Activated CD8-positive, alpha-beta memory T cell treated with anti-CD3 and anti-CD28 coated beads for 4 hours (primary cell): ENCODE measurements around the gene OTOS.

Experiments used
- DNase-seq, 2 donors: peaks; one replicate each; pipeline ENCODE4 v3.0.0-alpha.2; 2020; ENCODE audit warnings: low read depth in 2 of 2

Gene OTOS

DNA sequence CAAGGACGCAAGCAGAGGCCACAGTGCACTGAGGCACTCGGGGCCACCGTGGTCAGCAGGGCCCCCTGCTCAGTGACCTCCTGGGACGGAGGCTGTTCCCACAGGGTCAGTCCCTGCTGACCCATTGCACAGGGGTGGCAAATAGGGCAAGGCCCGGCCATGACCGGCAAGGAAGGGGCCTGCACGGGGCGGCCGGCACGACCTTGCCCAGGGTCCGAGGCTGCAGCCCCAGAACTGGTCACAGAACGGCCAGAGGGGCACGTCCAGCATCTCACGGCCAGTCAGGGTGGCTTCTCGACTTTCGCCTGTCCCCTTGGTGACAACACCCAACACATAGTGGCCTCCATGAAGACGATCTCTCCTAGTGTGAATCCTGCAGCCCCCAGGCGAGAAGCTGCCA is 27.6 kb upstream of the OTOS start:
- DNase-seq = no peak

DNA sequence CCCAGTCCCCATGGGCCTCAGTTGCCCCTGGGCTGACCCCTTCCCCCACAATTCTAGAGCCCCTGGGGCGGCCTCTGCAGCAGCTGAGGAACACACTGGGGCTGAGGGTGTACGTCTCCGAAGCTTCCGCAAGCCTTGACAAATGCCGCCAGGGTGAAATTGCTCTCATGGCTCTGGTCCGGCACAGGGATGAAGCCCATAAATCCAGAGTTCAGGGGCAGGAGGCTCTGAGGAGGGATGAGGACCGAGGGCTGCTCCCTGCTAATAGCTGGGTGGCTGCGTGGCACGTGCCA is 27.1 kb upstream of the OTOS start:
- no peak for DNase-seq

DNA sequence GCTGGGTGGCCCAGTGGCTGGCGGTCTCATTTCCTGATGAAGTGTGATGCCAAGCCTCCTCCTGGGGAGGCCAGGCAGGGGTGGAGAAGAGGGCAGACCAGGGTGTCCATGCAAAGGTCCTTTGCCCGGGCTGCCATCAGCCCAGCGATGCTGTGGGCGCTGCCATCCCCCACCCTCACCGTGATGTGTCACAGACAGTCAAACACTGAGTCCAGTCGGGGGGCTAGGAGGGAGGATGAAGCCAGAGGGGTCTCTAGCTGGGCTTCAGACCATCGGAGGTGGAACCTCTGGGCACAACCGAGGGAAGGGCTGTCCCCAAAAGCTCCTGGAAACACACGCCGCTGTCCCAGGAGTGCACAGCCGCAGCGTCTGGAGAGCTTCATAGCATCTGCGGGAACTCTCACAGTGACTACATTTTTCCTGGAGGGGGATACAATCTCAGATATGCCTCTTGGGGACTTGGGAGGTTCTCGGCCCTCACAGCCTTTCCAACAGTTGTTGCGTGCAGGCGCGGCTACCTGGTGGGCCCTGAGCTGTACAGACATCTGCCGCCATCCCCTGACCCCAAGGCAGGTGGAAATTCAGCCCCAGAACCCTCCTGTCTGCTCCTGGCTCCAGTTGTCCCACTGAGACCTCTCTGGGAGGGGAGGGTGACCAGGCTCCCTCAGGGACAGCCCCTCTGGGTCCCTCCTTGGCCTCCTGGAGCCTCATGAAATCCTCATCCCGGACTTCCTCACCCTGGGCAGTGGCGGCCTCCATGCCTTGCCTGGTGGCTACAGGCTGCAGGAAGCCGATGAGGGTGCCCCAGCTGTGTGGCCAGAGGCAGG is 26.5 kb upstream of the OTOS start:
- no peak for DNase-seq

DNA sequence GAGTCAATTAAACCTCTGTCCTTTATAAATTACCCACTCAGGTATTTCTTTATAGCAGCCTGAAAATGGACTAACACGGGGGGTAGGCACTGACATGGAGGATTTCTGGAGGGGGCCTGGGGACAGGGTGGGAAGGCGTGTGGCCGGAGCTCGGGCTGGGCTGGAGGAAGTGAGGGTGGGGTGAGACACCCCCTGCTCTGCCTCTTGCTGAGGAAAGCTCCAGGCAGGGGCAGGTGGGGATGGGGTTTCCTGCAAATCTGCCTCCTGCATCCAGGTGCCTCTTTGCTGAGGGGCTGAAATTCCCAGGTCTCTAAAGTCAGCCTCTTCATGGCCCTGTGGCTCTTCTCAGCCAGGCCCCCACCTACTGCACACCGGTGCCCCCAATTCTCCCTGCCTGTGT is 25.7 kb upstream of the OTOS start:
- DNase-seq = no peak

DNA sequence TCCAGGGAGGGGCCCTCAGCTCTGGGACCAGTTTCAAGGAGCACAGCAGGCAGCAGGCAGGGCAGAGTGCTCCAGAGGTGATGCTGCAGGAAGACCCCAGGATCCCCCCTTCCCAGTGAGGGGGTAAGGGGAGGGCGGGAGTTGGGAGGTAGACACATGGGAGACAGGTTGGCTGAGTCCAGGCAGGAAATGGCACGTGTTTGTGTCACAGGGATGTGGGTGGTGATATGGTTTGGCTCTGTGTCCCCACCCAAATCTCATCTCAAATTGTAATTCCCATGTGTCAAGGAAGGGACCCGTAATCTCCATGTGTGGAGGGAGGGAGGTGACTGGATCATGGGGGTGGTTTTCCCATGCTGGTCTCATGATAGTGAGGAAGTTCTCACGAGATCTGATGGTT is 25.2 kb upstream of the OTOS start:
- no peak for DNase-seq

DNA sequence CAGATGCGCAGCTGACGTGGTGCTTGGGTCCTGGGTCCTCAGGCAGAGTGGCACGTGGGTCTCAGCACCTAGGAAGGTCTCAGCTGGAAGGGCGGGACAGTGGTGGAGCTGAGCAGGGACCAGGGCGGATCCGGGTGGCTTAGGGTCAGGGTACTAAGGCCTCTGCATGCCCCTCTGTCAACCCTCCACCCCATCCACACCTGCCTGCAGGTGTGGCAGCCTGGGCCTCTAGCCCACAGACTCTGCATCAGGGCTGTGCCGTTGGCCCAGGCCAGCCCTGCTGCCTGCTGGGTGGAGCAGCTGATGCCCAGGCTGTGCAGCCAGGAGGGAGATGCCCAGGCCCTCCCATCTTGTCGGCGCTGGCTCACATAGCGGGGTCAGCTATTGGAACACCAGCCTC is 24.6 kb upstream of the OTOS start:
- no peak for DNase-seq

DNA sequence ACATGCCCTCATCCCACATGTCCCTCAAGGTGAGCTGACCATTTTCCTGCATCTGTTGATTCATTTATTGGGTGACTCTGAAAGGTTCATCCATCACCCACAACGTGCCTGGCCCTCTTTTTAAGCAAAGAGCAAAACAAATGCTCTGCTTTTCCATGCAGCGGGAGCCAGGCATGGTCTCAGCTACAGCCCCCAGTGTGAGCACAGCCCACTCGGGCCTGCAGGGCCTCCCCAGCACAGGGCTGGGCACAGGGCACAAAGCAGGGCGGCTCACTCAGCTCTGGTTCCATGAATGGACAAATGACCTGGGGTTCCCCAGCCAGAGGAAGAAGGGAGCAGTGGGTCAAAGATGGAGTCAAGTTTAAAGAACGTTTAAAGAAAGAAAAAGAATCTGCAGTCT is 24.1 kb upstream of the OTOS start:
- DNase-seq = no peak

DNA sequence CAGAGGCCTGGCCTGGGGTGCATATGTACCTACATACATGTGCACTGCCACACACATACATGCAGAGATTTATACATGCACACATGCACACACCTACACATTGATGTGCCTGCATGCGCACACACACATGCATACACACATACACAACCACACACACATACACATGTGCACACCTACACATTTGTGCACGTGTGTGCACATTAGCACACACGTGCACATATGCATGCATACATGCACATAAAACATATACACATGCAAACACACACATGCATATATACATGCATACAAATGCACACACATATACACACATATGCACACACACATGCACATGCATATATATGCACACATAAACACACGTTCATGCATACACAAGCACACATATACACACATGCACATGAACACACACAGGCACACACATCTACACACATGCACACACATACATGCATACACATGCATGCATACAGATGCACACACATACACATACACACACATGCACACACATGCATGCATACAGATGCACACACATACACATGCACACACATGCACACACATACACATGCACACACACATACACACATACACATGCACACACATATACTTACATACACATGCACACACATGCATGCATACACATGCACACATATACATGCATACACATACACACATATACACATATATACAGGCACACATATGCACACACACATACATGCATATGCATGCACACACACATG is 23.6 kb upstream of the OTOS start:
- DNase-seq = no peak

DNA sequence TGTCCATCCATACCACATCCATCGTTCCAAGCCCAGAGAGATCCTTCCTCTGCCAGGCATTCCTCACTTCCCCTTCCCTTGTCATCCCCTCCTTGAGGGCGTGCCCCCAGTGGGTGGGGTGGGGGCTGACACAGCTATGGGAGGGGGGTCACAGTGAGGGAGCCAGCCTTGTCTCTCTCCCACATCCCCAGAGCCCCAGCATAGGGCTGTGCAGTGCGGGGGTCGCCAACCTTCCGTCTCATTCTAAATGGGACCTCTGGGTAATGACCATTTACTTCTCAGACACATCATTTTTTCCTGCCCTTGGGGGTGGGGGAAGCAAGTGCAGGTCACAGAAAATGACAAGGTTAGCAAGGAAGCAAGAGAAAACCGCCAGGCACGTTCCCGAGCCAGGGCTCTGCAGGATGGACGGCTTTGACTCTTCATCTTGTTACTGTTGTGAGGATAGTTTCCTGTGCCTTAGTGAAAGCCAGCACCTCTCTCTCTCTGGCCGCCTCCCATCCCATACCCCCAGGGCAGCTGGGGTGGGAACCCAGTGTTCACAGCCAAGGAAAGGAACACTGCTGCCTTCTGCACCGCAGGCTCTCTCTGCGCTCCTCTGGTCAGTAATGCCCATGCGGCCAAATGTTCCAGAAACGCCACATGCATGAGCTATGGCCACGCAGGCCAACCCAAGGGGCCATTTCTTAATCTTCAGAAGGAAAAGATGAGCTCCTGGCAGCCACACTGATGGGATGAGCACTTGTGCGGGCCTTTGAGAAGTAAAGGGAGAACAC is 22.7 kb upstream of the OTOS start:
- DNase-seq = no peak

DNA sequence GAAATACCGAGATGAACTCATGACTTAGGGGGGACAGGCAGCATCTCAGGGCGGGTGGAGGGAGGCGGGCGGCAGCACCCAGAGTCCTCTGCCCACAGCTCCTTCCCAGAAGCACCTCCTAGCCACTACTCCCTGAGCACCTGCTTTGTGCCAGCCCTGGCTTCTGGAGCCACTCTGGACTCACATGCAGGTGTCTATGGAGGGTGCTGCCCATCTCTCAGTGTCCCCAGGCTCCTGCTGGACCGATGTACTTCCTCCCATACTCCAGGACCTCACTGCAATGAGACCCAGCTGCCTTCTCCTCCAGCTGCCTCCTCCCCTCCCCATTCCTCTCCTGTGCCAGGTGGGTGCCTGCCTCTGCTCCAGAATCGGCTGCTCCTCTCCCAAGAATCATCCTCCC is 22.1 kb upstream of the OTOS start:
- no peak for DNase-seq

DNA sequence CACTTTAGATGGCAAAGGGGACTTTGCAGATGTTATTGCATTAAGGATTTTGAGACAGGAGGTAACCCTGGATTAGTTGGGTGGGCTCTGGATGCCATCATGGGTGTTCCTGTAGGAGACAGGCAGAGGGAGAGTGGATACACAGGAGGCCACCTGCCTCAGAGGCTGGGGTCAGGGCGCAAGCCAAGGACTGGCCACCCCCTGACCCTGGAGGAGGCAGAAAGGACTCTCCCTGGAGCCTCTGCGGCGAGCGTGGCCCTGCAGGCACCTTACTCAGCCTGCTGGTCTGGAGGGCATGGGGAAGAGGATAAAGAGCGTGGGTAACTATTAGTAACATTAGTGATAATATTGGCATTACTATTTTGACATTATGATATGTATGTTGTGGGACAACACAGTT is 21.6 kb upstream of the OTOS start:
- no peak for DNase-seq

DNA sequence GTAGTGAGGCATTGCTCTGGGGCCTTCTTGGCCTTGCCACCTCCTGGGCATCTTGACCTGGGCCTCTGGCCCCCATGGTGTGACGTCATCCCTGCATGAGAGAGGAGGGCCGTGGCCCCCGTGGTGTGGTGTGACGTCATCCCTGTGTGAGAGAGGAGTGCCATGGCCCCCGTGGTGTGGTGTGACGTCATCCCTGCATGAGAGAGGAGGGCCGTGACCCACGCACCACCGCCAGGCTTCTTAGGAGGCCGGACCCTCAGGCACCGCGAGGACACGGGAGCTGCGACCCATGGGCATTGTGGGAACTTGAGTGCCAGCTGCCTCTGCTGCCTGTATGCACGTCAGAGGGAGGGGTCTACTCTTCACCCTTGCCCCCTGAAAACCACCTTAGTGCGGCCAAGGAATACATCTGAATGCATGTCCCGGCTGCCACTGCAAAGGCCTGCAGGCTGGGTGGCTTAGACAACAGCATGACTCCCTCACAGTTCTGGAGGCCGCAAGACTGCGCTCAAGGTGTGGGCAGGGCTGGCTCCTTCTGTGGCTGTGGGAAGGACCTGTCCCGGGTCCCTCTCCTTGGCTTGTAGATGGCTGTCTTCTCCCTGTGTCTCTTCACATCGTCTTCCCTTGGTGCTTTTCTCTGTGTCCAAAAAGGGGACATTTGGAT is 20.8 kb upstream of the OTOS start:
- no peak for DNase-seq

DNA sequence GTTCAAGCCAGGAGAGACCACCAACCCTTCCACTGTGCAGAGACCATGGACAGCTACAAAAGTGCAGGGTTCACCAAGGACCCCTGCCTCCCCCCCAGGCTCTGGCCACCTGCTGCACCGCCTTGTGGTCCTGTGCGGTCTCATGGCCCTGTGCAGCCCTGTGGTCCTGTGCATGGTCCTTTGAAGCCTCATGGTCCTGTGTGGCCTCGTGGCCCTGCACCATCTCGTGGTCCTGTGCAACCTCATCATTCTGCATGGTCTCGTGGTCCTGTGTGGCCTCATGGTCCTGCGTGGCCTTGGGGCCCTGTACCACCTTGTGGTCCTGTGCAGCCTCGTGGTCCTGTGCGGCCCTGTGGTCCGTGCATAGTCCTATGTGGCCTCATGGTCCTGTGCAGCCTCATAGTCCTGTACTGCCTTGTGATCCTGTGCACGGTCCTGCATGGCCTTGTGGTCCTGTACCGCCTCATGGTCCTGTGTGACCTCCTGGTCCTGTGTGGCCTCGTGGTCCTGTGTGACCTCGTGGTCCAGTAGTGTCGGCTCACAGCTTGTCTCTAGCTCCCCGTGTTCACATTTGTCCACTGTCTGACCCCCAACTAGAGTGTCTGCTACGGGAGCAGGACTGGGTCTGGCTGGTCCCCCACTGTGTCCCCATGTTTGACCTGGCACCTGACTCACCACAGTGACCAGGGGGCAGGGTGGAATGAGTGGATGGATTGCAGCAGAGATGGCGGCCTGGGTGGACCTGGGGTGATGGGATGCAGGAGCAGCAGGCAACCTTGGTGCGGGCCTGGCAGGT is 20.0 kb upstream of the OTOS start:
- no peak for DNase-seq

DNA sequence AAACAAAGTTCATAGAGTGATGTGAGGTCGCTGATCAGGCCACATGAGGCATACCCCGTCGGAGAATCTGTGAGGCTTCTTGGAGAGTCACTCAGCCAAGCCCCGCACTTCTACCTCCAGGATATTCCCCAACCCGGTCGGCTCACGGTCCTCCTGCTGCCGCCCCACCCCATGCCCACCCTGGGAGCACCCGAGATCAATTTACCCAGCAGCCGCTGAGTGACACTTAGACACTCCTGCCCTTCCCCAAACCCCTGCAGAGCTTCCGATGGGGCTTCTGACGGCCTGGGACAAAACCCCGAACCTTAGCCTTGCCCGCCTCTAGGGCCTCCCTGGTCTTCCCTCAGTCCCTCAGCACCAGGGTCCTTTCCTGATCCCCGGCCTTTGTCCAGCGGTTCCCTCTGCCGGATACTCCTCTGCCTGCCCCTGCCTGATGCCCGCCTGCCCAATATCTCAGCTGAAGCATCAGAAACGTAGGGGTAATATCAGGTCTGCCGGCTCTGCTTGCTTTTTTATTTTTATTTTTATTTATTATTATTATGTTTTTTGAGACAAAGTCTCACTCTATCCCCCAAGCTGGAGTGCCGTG is 18.9 kb upstream of the OTOS start:
- DNase-seq = no peak

DNA sequence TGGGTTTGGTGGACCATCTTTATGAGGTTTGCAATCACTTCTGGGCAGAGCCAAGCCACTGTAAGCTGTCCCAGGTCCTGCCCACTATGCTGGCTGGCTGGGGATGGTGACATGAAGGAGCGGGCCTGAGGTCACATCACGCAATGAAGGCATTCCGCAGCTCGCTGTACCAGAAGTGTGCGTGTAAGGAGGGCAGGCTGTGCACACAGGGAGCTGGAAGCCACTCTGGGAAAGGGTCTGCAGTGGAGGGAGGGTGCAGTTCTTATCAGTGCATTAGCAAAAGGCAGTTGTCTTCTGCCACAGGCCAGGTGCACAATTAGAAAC is 16.7 kb upstream of the OTOS start:
- no peak for DNase-seq

DNA sequence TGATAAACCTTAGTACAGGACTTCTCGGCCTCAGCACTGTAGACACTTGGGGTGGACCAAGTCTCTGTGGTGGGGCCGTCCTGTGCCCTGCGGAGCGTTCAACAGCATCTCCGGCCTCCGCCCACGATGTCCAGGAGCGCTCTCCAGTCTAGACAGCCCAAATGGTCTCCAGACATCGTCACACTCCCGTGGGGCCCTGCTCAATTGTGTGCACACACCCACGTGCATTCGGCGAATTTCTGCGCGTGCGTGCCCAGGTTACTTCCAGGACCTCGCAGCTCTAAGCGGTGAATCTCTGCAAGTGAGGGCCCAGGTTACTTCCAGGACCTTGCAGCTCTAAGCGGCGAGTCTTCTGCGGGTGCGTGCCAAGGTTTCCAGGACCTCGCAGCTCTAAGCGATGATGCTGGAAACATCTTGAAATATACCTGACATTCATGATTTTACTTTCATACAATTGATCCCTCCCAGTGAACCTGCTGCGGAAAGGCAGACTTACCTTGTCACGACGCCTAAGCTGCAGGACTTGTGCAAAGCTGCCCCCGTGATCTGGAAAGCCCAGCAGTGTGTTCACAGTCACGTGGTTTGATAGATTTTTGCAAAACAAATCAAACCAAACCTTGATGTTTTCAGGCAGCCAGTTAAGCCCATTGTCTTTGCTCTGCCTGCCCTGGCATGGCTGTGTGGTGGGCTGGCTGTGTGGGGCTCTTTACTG is 16.1 kb upstream of the OTOS start:
- no peak for DNase-seq

DNA sequence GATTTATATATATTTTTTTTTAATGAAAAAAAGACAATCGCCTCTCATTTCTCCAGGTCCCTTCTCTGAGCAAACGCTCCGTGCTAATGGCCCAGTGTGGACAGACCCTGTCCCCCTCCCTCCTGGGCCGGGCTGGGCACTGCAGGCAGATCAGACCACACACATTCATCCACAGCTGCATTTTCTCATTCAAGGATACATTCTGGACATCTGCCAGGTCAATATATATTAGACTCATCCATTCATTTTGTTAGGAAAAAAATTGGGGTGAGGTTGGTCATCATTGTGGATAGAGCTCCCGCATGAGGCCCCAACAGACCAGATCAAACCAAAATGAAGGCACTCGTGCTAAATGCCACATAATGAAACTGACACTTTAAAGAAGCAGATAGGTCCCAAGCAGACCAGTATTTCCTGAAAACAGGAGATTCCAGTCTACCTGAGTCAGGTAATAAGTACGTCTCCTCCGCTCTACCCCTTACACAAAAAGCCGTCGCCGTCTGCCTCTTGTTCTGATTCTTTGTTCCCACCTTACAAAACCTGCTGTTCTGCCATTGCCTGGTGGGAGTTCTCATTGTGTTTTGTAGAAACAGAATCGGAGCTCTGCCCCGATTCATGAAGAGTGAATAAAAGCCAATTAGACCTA is 15.4 kb upstream of the OTOS start:
- DNase-seq = no peak

DNA sequence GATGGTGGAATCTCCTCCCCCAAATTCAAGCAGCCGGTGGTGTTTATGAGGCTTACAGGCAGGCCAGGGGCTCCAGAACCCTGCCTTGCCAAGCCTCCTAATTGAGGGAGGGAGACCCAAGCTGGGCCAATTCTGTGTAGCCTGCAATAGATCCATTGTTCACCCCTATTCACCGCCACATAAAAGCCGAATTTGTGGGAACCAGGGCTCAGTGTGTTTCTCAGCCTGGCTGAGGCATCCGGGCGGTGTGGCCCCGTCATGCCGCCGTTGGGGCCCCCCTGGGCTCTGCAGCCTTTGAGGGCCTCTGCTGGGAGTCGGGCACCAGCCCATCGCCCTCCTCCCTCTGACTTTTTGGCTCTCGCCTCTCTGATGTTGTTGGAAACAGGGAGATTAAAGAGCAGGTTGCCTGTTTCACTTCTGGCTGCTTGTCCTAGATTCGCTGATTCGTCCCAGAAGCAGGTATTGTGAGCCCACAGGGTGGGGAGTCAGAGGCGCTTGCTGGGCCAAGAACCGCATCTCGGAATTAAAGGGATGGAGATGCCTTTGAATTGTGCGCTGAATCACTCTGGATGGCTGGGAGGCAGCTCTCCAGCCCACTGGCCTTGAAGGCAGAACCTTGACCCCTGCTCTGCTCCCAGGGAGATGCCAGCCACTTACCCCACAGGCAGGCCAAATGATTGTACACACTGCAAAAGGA is 14.7 kb upstream of the OTOS start:
- DNase-seq = no peak

DNA sequence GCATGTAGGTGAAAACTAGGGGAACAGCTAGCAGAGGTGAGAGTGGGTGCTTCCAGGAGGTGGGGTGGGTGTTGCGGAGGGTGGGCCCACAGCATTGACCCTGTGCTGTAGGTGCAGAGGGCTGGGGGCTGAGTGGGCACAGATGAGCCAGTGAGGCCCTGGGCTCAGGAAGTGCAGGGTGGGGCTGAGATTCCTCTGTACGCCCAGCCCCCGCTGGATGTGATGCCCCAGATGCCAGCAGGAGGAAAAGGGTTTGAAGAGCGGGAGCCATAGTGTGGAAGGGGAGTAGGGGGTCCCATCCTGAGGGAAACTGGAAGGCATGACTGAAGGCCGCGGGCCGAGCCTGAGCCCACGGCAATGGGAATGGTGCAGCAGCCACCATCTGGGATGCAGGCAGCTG is 14.1 kb upstream of the OTOS start:
- no peak for DNase-seq

DNA sequence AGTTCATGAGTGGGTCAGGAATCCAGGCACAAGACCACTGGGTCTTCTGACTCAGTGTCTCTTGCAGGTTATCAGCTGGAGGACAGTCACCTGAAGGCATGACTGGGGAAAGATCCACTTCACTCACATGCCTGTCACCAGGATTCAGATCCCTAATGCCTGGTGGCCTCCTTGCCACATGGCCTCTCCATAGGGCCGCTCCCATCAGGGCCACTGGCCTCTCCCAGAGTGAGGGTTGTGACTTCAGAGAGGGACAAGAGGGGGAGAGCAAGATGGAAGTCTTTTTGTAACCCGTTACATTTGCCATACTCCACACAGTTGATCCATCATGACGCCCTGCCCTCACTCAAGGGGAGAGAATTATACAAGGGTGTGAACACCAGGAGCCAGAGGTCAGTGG is 13.0 kb upstream of the OTOS start:
- DNase-seq = no peak
